Panc1 (cell line): ENCODE data around the gene ACTL6B. TPM values are rescaled to one million over a fixed set of nuclear protein-coding genes. Genes with fewer than 3 reads are reported as not detected.

ENCODE experiments used
- ATAC-seq: fragments of 200-7000 bp; cut with Tn5 transposase; 2 replicates; pipeline ENCODE4 v1.9.1; 2020; ENCODE audit warnings: mild to moderate bottlenecking, moderate library complexity
- BruUV-seq: library from RNA; stranded (reverse); fragments of 400-500 nt; replicated peaks from 2 replicates; lab custom pipeline; 2021; lab: Mats Ljungman, UMichigan
- CTCF ChIA-PET: fragments of 300-600 bp; sonication (Branson Sonifier 250); formaldehyde crosslinking; loops from one replicate; lab custom pipeline; 2022; ENCODE audit warnings: antibody characterized with exemption; lab: Charles Lee
- POLR2A ChIA-PET: fragments of 300-600 bp; sonication (Branson Sonifier 250); formaldehyde crosslinking; loops from one replicate; lab custom pipeline; 2022; ENCODE audit warnings: antibody characterized with exemption; lab: Charles Lee
- DNase-seq: peaks from one replicate; pipeline ENCODE4 v3.0.0-alpha.2; 2010; ENCODE audit warnings: low read depth, low spot score
- H3K27ac ChIP-seq: 2 replicates; pipeline ENCODE4 v1.5.1; 2011; ENCODE audit warnings: mild to moderate bottlenecking, low read length, inconsistent platforms
- H3K27me3 ChIP-seq: fragments of 200-500 bp; sonication (Bioruptor generic); 2 replicates; pipeline ENCODE4 v1.6.0; 2014; ENCODE audit warnings: low read length, inconsistent platforms; ENCODE audit not compliant: control insufficient read depth, insufficient read depth
- H3K36me3 ChIP-seq: fragments of 200-500 bp; sonication (Bioruptor generic); 2 replicates; pipeline ENCODE4 v1.5.1; 2014; ENCODE audit warnings: inconsistent platforms, mild to moderate bottlenecking, low read length, moderate library complexity; ENCODE audit not compliant: control insufficient read depth, insufficient read depth
- H3K4me1 ChIP-seq: 2 replicates; pipeline ENCODE4 v1.5.1; 2011; ENCODE audit warnings: inconsistent platforms, mild to moderate bottlenecking, low read length, moderate library complexity; ENCODE audit not compliant: control insufficient read depth, insufficient read depth
- H3K4me3 ChIP-seq, 2 experiments: 2 replicates each; pipeline ENCODE4 v1.5.1; 2011 to 2012; ENCODE audit warnings: low read depth in 2 of 2, low read length in 2 of 2, mild to moderate bottlenecking in 2 of 2, inconsistent platforms in 1 of 2, moderate library complexity in 1 of 2
- H3K9me3 ChIP-seq: fragments of 200-500 bp; sonication (Bioruptor generic); 2 replicates; pipeline ENCODE4 v1.5.1; 2014; ENCODE audit warnings: low read depth, mild to moderate bottlenecking, inconsistent platforms, low read length, moderate library complexity; ENCODE audit not compliant: control insufficient read depth, insufficient read depth
- CTCF ChIP-seq: fragments of 450-650 bp; IDR thresholded peaks from 2 replicates; pipeline ENCODE4 v1.5.1; 2017; ENCODE audit warnings: mild to moderate bottlenecking
- POLR2AphosphoS5 ChIP-seq: IDR thresholded peaks from 2 replicates; pipeline ENCODE4 v1.6.1; 2012; ENCODE audit warnings: mild to moderate bottlenecking, low read depth, low read length, moderate library complexity
- REST ChIP-seq, 2 experiments: IDR thresholded peaks; 2 replicates each; pipeline ENCODE4 v1.6.1; 2011 to 2012; ENCODE audit warnings: low read depth in 2 of 2, control low read depth in 1 of 2, low read length in 1 of 2, mild to moderate bottlenecking in 1 of 2, moderate library complexity in 1 of 2; ENCODE audit not compliant: insufficient read depth in 1 of 2
- SIN3A ChIP-seq: IDR thresholded peaks from 2 replicates; pipeline ENCODE4 v1.6.1; 2012; ENCODE audit warnings: low read depth, mild to moderate bottlenecking, low read length, moderate library complexity, borderline replicate concordance; ENCODE audit not compliant: insufficient read depth
- TCF7L2 ChIP-seq: IDR thresholded peaks from 2 replicates; pipeline ENCODE4 v1.6.1; 2011; ENCODE audit warnings: mild to moderate bottlenecking, low read depth, low read length, inconsistent platforms
- in situ Hi-C: cut with HindIII; loops from 2 replicates; pipeline ENCODE4 v1.10.0; 2016; ENCODE audit warnings: low sequenced_read_pairs, low pct_unique_long_range_greater_than_20kb
- intact Hi-C: fragments of 100-400 bp; cut with micrococcal nuclease; formaldehyde crosslinking; loops from one replicate; pipeline ENCODE4 v1.10.0; 2022; ENCODE audit not compliant: unreplicated experiment
- total RNA-seq: library from RNA; stranded (reverse); gene quantifications from one replicate; pipeline ENCODE4 v1.2.1, GENCODE V29; 2021; ENCODE audit not compliant: unreplicated experiment

The ACTL6B gene
- total RNA-seq, 1 experiment from 2014 or later = not detected

DNA sequence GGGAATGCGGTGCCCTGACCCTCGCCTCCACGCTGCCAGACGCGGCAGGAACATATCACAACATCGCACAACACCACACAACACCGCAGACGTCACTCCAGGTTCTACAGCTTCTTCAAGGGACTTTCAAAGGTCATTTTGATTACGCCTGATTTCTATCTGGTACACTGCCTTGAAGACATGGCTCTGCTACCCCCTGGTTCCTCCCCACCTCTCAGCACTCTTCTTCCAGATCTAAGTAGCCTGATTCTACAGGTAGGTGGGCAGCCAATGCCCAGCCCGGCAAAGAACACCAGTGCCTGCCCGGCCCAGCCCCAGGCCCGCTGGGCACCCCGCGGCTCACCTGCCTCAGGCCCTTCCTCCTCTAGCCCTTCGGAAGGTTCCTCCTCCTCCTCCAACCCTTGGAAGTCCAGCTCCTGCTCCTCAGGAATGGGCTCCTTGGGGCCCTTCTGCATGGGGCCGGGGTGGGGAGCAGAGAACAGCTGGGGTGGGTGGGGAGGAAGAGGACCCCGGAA, 29.4 kb upstream of the ACTL6B start (continued):
- no peak for TF ChIP-seq POLR2AphosphoS5

DNA sequence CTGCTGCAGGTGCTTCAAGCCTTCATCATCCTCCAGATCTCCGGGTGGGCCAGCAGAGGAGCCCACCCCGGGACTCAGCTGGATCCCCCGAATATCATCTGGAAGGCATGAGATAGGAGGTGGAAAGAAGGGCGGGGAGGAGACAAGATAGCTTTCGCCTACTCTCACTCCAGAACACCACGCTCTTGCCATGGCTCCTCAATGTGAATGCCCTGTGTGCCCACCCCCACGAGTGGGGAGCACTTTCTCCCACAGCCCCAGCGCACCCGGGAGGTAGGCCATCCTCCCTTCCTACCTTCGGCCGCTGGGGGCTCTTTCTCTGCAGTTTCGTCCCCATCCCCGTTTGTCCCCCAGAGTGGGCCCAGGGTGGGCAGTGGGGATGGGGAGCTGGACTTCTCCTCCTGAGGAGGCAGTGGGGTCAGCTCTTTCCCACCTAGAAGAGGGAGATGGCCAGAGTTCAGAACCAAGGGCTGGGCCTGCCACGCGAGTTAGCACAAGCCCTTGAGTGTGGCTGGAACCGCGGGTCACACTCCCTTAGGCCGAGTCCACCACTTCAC, 28.9 kb upstream of the ACTL6B start:
- no peak overlapping the region for H3K27ac ChIP-seq
- POLR2A ChIA-PET = no interaction called here
- CTCF ChIA-PET = interaction anchor here (0.5 to 0.7 kb wide), 2 partner anchors 211 to 216 kb away, joined by 3 to 12 read pairs; no protein-coding TSS in a partner anchor
- in situ Hi-C loops = no loop called here
- H3K27me3 ChIP-seq = no peaks in the 10 kb centered on the region
- TF ChIP-seq POLR2AphosphoS5 = no peak
- TF ChIP-seq TCF7L2 = no peak
- no peak for TF ChIP-seq CTCF
- TF ChIP-seq REST (IDR thresholded peaks at IDR 0.05; ENCODE audit: insufficient read depth in 1 of 2, low read depth in 2 of 2, low read length in 1 of 2) = no peak
- no peak for TF ChIP-seq SIN3A
- H3K4me3 ChIP-seq = no peak overlapping the region
- peaks cover 23% of the 10 kb centered on the region for H3K4me1 ChIP-seq
- no peaks in the 10 kb centered on the region for H3K9me3 ChIP-seq
- DNase-seq = no peak
- BruUV-seq = no TSS peak
- no peaks in the 10 kb centered on the region for H3K36me3 ChIP-seq
- ATAC-seq = no peak
- intact Hi-C loops = loop anchor here (10.0 kb wide), 1 partner anchor 50 kb away; no protein-coding TSS in a partner anchor

- TF ChIP-seq CTCF = no peak
- TF ChIP-seq TCF7L2 = no peak
These were observed 28.3 kb upstream of the ACTL6B start for GRCh38 chr7:100684534-100685042.

More at GRCh38 chr7:100684534-100685042, 28.3 kb upstream of the ACTL6B start:
- Histone ChIP-seq H3K27me3 (no peaks in the 10 kb centered on the region), H3K27ac (no peak overlapping the region), H3K36me3 (no peaks in the 10 kb centered on the region), H3K4me3 (no peak overlapping the region), H3K9me3 (no peaks in the 10 kb centered on the region), H3K4me1 (peaks cover 28% of the 10 kb centered on the region)
- intact Hi-C loops (loop anchor here (10.0 kb wide), 1 partner anchor 50 kb away; no protein-coding TSS in a partner anchor), in situ Hi-C loops (no loop called here)
- CTCF ChIA-PET = interaction anchor here (0.5 kb wide), 1 partner anchor 216 kb away, joined by 3 read pairs; no protein-coding TSS in a partner anchor
- ATAC-seq = no peak
- no peak for DNase-seq
- BruUV-seq = no TSS peak
- POLR2A ChIA-PET = no interaction called here
